NCI-H1092 (cell line): ENCODE measurements around the gene METTL3.
A peak's percentile ranks its signal among the peaks of the same experiment; 100 is the strongest.

ENCODE experiments used
- DNase-seq: peaks from one replicate; lab custom pipeline; 2025; lab: John Stamatoyannopoulos, UW

The METTL3 gene

GRCh38 chr14:21526672-21527317 lies 15.7 kb upstream of the METTL3 start:
- peak; percentile 50 for DNase-seq

GRCh38 chr14:21525962-21526671 lies 15.0 kb upstream of the METTL3 start, which contains the start of gene SALL2:
Gene SALL2, minus strand, starts transcription at chr14:21526346. Its CDS starts 219 bp downstream, at chr14:21526127.
- DNase-seq, result peak; percentile 96

- no peak for DNase-seq
Measured at GRCh38 chr14:21525571-21525961, 14.4 kb upstream of the METTL3 start.

DNA sequence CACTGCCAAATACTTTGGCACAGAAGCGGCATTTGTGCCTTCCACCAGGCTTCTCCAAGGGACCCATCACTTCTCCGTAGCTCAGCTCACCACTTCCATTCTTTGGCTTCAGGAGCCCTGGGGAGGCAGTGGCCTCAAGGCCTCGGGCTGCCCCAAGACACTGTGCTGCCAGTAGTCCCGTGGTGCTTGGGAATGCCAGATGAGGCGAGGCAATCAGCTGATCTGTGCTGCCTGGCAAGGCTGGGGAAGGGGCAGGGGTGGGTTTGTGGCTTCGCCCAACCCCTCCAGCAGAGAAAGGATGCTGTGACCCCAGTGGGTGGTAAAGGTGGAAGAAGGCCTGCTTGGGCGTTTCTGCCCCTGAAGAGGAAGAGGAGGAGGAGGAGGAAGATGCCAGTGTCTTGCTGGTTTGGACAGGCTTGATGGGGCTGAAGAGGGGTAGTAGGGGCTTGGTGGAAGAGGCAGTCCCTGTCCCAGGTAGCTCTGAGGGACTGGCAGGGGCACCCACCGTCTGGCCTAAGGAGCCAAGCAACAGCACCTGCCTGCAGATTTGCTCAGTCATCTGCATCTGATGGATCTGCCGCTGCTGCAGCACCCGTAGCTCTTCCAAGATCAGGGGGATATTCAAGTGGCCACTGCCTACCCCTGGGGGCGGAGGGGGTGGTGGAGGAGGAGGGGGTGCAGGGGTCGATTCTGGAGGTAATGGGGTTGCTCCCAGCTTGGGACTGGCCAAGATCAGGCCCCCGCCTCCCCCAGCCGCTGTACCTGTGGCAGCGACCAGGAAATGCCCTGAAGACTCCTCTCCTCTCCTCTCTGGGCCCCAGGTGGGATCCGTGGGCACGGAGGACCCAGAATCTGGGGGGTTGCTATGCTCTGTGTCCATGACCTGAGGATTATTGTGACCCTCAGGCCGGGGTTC lies 13.7 kb upstream of the METTL3 start:
- no peak for DNase-seq

GRCh38 chr14:21523203-21523602 lies 12.1 kb upstream of the METTL3 start:
- DNase-seq, result no peak

- DNase-seq, result no peak
Measured at GRCh38 chr14:21521501-21521900, 10.4 kb upstream of the METTL3 start.

DNA sequence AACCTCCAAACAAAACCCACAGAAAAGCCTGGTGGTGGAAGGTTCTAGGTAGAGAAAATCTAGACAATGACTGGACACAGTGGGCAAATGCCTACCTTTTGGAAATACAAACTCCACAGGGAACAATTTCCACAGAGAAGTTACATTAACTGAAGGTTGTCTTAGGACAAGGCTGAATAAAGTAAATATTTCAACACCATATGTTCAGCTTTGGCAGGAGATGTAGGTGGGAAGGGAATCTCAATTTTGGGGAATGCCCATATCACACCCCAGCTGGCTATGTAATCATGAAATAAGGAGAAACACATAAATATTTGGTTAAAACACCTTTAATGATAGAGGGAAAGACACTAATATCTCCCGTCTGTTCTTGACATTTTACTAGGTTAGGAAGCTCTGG lies 9.6 kb upstream of the METTL3 start:
- DNase-seq, result no peak

GRCh38 chr14:21518725-21519124 lies 7.6 kb upstream of the METTL3 start:
- DNase-seq, result no peak

- no peak for DNase-seq
Measured at GRCh38 chr14:21514341-21514740, 3.2 kb upstream of the METTL3 start.

- no peak for DNase-seq
Measured at GRCh38 chr14:21509432-21510143, 1.6 kb downstream of the METTL3 start.

DNA sequence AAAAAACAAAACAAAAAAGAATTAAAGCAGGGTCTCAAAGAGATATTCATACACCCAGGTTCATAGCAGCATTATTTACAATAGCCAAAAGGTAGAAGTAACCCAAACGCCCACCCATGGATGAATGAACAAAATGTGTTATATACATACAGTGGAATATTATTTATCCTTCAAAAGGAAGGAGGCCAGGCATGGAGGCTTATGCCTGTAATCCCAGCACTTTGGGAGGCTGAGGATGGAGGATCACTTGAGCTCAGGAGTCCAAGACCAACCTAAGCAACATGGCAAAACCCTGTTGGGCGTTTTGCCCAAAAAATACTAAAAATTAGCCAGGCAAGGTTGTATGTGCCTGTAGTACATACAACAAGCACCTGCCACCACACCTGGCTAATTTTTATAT lies 4.6 kb downstream of the METTL3 start:
- DNase-seq, result no peak

- no peak for DNase-seq
Measured at GRCh38 chr14:21505012-21505553, 6.1 kb downstream of the METTL3 start.

GRCh38 chr14:21503376-21503775 lies 7.8 kb downstream of the METTL3 start:
- no peak for DNase-seq

DNA sequence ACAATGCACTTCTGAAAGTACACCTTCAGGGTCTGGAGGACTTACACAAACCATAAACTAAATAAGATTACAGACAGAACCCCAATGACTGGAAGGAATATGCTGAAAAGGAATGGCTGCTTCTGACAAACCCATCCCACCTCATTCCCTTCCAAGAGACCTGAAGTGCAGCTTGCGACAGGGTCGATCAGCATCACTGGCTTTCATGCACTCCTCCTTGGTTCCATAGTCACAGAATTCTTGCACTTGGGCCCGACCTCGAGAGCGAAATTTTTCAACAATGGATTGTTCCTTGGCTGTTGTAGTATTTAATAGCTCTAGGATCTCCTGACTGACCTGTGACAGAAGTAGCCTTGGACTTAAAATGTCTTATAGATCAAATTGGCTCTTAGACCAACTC lies 9.6 kb downstream of the METTL3 start:
- DNase-seq, result no peak

GRCh38 chr14:21498540-21499526 lies 12.3 kb downstream of the METTL3 start:
- peak; percentile 53 for DNase-seq

DNA sequence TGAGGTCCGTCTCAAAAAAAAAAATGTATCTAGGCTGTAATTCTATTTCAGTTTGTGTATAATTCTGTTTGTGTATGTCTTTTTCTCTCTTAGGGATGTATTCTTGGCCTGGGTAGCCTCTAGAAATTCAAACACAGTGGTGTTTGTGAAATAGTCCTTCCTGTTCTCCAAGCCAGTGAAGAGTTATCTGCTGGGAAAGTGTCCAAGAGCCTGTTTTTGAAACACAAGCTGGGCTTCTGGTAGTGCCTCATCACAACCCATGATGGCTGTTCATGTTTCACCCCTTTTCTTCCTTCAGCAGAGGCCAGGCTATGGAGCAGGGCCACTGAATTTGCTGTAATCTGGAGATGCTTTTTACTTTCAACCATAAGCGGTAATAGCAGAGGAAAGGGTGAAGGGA lies 14.7 kb downstream of the METTL3 start:
- DNase-seq, result no peak

DNA sequence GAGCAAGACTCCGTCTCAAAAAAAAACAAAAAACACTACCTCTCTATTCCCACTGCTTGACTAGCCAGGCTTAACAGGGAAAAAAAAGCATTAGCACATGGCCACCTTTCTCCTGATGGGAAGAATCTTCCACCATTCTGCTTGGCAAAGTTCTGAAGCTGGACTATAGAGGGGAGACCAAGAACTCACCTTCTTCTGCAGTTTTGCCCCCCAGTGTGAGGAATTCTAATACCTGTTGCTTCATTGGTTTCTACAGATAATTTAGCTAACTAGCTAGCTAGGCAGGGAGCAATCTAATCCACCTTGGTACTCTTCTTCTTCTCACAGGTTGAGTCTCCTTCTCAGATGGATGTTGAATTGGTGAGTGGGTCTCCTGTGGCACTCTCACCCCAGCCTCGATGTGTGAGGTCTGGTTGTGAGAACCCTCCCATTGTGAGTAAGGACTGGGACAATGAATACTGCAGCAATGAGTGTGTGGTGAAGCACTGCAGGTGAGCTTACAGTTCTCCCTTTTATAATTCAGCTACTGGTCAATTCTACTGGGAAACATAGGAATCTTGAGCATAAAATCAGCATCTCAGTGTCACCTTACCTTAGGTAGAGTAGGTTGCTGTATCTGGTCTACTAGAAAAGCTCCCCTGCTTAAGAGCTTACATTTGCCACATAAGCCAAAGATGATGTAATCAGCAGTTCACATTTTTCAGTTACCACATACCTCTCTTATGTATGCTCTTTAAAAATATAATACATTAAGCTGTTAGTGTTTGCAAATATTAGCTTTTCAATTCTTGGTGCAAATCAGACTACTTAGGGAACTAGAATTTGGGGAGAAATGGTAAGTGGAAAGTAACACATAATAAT lies 16.0 kb downstream of the METTL3 start:
- DNase-seq, result no peak

- no peak for DNase-seq
Measured at GRCh38 chr14:21486640-21487087, 24.5 kb downstream of the METTL3 start.

DNA sequence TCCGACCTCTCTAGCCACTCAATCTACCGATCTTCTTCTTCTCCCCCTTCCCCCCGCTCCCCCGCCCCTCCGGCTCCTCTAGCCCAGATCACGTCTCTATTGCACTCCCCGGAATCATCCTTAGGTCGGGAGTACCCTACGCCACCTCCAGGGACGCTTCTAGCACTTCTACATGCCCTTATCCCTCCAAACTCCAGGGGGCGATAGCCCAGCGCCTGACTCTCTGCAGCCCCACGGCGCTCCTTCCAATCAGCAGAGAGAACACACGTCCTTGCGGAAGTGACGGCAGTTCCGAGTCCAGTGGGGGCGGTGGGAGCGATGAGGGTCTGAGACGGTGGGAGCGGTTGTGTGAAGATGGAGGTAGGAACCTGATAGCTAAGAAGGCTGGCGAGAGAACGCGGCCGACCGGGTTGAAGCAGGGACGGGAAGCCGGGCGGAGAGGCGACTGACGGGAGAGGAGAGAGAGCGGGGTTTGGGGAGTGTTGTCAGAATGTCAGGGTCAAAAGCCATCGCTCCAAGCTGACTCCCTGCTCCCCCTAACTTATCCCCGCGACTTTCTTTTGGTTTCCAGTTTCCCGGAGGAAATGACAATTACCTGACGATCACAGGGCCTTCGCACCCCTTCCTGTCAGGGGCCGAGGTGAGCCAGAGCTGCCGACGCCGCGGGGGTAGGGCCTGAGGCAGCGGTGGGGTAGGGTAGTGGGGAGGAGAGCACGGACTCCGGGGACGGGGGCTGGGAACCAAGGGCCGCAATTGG lies 34.0 kb downstream of the METTL3 start, which contains the start of the genes RAB2B and TOX4:
RAB2B (minus strand) TSS at position 35 of the 757 bp plus-strand sequence. CDS start 87 bp downstream, outside the sequence.
TOX4 (plus strand) TSS at position 271 of the 757 bp plus-strand sequence; CDS start at position 355, 84 bp downstream.
- peak; percentile 99 for DNase-seq
